HepG2 (cell line): ENCODE data around the gene ARG2. TPM values are rescaled to one million over a fixed set of nuclear protein-coding genes. Genes with fewer than 3 reads are reported as not detected.

Experiments used
- AHR ChIP-seq: IDR thresholded peaks from 2 replicates; pipeline ENCODE4 v1.6.1; 2018; ENCODE audit warnings: missing genetic modification reagents, missing compliant biosample characterization
- ARID2 ChIP-seq: sonication (generic); formaldehyde crosslinking; IDR thresholded peaks from 2 replicates; pipeline ENCODE4 v1.8.1; 2022; ENCODE audit warnings: mild to moderate bottlenecking, missing genetic modification reagents, borderline replicate concordance
- ATF2 ChIP-seq: sonication (generic); formaldehyde crosslinking; IDR thresholded peaks from 2 replicates; pipeline ENCODE4 v1.4.0; 2020; ENCODE audit warnings: missing genetic modification reagents
- CAMTA2 ChIP-seq: sonication (generic); formaldehyde crosslinking; IDR thresholded peaks from 2 replicates; pipeline ENCODE4 v1.4.0; 2020; ENCODE audit warnings: mild to moderate bottlenecking, missing genetic modification reagents, borderline replicate concordance
- CBFB ChIP-seq: sonication (generic); formaldehyde crosslinking; IDR thresholded peaks from 2 replicates; pipeline ENCODE4 v1.4.0; 2020; ENCODE audit warnings: missing genetic modification reagents
- EEA1 ChIP-seq: sonication (generic); formaldehyde crosslinking; IDR thresholded peaks from 2 replicates; pipeline ENCODE4 v1.5.1; 2020; ENCODE audit warnings: mild to moderate bottlenecking, missing genetic modification reagents, borderline replicate concordance
- FLYWCH1 ChIP-seq: sonication (generic); formaldehyde crosslinking; IDR thresholded peaks from 2 replicates; pipeline ENCODE4 v1.8.1; 2023; ENCODE audit warnings: mild to moderate bottlenecking, missing genetic modification reagents
- GATAD1 ChIP-seq: IDR thresholded peaks from 2 replicates; pipeline ENCODE4 v1.6.1; 2016; ENCODE audit warnings: missing genetic modification reagents, missing compliant biosample characterization
- HDAC6 ChIP-seq: fragments of 200-600 bp; sonication (generic); IDR thresholded peaks from 2 replicates; pipeline ENCODE4 v1.7.0; 2017; ENCODE audit warnings: mild to moderate bottlenecking, antibody characterized with exemption, low read length, low read depth
- HNF4G ChIP-seq, 2 experiments: sonication (generic) in 1 of 2; formaldehyde crosslinking in 1 of 2; IDR thresholded peaks; 2 replicates each; pipeline versions ENCODE4 v1.4.0 to v1.6.1; 2011 to 2020; ENCODE audit warnings: borderline replicate concordance in 2 of 2, low read depth in 2 of 2, mild to moderate bottlenecking in 2 of 2, low read length in 1 of 2, missing genetic modification reagents in 1 of 2, moderate library complexity in 1 of 2
- IKZF1 ChIP-seq: fragments of 450-650 bp; IDR thresholded peaks from 2 replicates; pipeline ENCODE4 v1.7.1; 2016
- JUN ChIP-seq: sonication (generic); formaldehyde crosslinking; IDR thresholded peaks from 2 replicates; pipeline ENCODE4 v1.4.0; 2020; ENCODE audit warnings: mild to moderate bottlenecking, missing genetic modification reagents
- KMT2A ChIP-seq: sonication (generic); formaldehyde crosslinking; IDR thresholded peaks from 2 replicates; pipeline ENCODE4 v1.4.0; 2020; ENCODE audit warnings: missing genetic modification reagents
- MATR3 ChIP-seq: sonication (generic); formaldehyde crosslinking; IDR thresholded peaks from 2 replicates; pipeline ENCODE4 v1.4.0; 2020; ENCODE audit warnings: missing genetic modification reagents
- MTF1 ChIP-seq: sonication (generic); formaldehyde crosslinking; IDR thresholded peaks from 2 replicates; pipeline ENCODE4 v1.5.0; 2020; ENCODE audit warnings: missing genetic modification reagents
- NFYC ChIP-seq: IDR thresholded peaks from 2 replicates; pipeline ENCODE4 v1.6.1; 2016; ENCODE audit warnings: missing genetic modification reagents, missing compliant biosample characterization
- POLR2AphosphoS5 ChIP-seq: IDR thresholded peaks from 2 replicates; pipeline ENCODE4 v1.6.1; 2012; ENCODE audit warnings: low read depth, low read length
- SIN3A ChIP-seq: IDR thresholded peaks from 2 replicates; pipeline ENCODE4 v1.6.1; 2011; ENCODE audit warnings: low read depth, mild to moderate bottlenecking, control low read depth, low read length, borderline replicate concordance
- ZFP62 ChIP-seq: sonication (generic); formaldehyde crosslinking; IDR thresholded peaks from 2 replicates; pipeline ENCODE4 v1.4.0; 2020; ENCODE audit warnings: missing genetic modification reagents
- ZNF10 ChIP-seq: sonication (generic); formaldehyde crosslinking; IDR thresholded peaks from 2 replicates; pipeline ENCODE4 v1.4.0; 2020; ENCODE audit warnings: mild to moderate bottlenecking, low read depth, missing genetic modification reagents, borderline replicate concordance
- ZNF605 ChIP-seq: sonication (generic); formaldehyde crosslinking; IDR thresholded peaks from 2 replicates; pipeline ENCODE4 v1.8.0; 2022; ENCODE audit warnings: mild to moderate bottlenecking, missing genetic modification reagents
- ZNF614 ChIP-seq: IDR thresholded peaks from 2 replicates; pipeline ENCODE4 v1.6.1; 2018; ENCODE audit warnings: missing biosample characterization, missing genetic modification reagents, inconsistent platforms, borderline replicate concordance
- polyA plus RNA-seq, 8 experiments: library from polyadenylated mRNA; depleted of rRNA in 3 of 8; stranded (reverse) in 7 of 8; unstranded in 1 of 8; fragments of >200 nt; fragmentation: Illumina TruSeq in 4 of 8; extraction: Trizol in 4 of 8; gene quantifications; 2 replicates each; pipeline versions ENCODE4 v1.2.1 to v1.2.3, GENCODE V29; 2011 to 2016; ENCODE audit warnings: low read depth in 4 of 8, missing spikeins in 1 of 8, mixed read lengths in 1 of 8; ENCODE audit not compliant: insufficient read depth in 1 of 8
- total RNA-seq, 5 experiments: library from RNA; depleted of rRNA; stranded (reverse); fragments of >200 nt; fragmentation: Illumina TruSeq; extraction: Trizol; gene quantifications; 2 replicates each; pipeline ENCODE4 v1.2.3, GENCODE V29; 2016; ENCODE audit warnings: low read depth in 1 of 5
- TF ChIP-seq, protein P1 (sequence below): sonication (generic); formaldehyde crosslinking; IDR thresholded peaks from 2 replicates; pipeline ENCODE4; 2020; ENCODE audit warnings: missing genetic modification reagents, mild to moderate bottlenecking, borderline replicate concordance
- TF ChIP-seq, protein P2 (sequence below): sonication (generic); formaldehyde crosslinking; IDR thresholded peaks from 2 replicates; pipeline ENCODE4 v1.4.0; 2020; ENCODE audit warnings: missing genetic modification reagents
- TF ChIP-seq, protein P3 (sequence below): sonication (generic); formaldehyde crosslinking; IDR thresholded peaks from 2 replicates; pipeline ENCODE4 v1.5.1; 2020; ENCODE audit warnings: missing genetic modification reagents, mild to moderate bottlenecking, borderline replicate concordance

ARG2 gene
- total and polyA plus RNA-seq, 2 of the 13 experiments (the other 11 are each of a cell fraction or from before 2014, with no cell fraction given), result 37.5 to 73.6 TPM

DNA sequence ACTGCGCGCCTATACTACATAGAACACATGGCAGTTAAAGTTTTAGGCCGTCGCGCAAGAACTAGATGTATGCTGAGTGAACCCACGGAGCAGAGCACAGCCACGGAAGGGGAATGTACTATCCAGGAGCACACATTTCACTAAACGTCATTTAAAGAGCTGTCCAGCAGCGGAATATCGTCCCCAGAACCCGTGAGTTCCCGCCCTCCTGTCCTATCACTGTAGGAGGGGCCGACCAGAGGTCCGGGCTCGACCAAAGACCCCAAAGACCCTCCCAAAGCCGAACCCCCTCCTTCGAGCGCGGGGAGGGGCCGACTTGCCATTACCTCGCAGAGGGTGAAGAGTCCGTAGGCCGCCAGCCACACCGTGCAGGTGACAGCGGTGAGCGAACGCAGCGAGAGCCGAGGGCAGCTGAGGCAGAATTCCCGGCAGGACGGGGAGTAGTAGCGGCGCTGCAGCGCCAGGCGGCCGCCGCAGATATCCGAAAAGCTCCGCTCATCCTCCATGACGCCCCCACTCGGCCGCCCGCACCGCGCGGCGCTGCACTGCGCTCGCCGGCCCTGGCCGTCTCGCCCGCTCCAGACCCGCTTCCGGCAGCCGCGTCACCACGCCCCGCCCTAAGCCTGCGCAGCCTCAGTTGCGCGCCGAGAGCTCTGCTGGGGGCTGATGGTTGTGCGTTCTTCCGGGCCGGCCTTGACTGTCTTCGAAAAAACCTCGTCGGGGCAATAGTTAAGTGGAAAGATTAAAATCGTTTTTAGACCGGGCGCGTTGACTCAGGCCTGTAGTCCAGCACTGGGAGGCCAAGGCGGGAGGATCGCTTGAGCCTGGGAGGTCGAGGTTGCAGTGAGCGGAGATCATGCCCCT, 19.8 kb upstream of the ARG2 start, which contains the start of gene PIGH (continued):
- peak; percentile 31; the same call in 1 of the 2 replicates for TF ChIP-seq EEA1 (CRISPR knock-in tag)
- peak; percentile 29; the same call in 1 of the 2 replicates for TF ChIP-seq ATF2
- no peak for TF ChIP-seq CBFB (CRISPR knock-in tag)
- TF ChIP-seq, protein P1, sequence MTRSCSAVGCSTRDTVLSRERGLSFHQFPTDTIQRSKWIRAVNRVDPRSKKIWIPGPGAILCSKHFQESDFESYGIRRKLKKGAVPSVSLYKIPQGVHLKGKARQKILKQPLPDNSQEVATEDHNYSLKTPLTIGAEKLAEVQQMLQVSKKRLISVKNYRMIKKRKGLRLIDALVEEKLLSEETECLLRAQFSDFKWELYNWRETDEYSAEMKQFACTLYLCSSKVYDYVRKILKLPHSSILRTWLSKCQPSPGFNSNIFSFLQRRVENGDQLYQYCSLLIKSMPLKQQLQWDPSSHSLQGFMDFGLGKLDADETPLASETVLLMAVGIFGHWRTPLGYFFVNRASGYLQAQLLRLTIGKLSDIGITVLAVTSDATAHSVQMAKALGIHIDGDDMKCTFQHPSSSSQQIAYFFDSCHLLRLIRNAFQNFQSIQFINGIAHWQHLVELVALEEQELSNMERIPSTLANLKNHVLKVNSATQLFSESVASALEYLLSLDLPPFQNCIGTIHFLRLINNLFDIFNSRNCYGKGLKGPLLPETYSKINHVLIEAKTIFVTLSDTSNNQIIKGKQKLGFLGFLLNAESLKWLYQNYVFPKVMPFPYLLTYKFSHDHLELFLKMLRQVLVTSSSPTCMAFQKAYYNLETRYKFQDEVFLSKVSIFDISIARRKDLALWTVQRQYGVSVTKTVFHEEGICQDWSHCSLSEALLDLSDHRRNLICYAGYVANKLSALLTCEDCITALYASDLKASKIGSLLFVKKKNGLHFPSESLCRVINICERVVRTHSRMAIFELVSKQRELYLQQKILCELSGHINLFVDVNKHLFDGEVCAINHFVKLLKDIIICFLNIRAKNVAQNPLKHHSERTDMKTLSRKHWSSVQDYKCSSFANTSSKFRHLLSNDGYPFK (CRISPR knock-in tag), result no peak
- TF ChIP-seq AHR (CRISPR knock-in tag), result 0 out of 2 replicates have a peak, but pooled peaks have one; percentile 27
- no peak for TF ChIP-seq CAMTA2 (CRISPR knock-in tag)
- no peak for TF ChIP-seq MATR3 (CRISPR knock-in tag)
- peak; percentile 81; the same call in 1 of the 2 replicates for TF ChIP-seq ARID2 (CRISPR knock-in tag)
- no peak for TF ChIP-seq ZNF10 (CRISPR knock-in tag)
- TF ChIP-seq IKZF1, result no peak
- peak; percentile 71; the same call in 1 of the 2 replicates for TF ChIP-seq GATAD1 (CRISPR knock-in tag)
- no peak for TF ChIP-seq ZFP62 (CRISPR knock-in tag)
- peak; percentile 76 for TF ChIP-seq POLR2AphosphoS5
- peak; percentile 92 for TF ChIP-seq KMT2A
- TF ChIP-seq FLYWCH1 (CRISPR knock-in tag), result no peak
- TF ChIP-seq, protein P2, sequence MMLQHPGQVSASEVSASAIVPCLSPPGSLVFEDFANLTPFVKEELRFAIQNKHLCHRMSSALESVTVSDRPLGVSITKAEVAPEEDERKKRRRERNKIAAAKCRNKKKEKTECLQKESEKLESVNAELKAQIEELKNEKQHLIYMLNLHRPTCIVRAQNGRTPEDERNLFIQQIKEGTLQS (CRISPR knock-in tag), result no peak
- no peak for TF ChIP-seq HDAC6
- peak; percentile 69; the same call in 1 of the 2 replicates for TF ChIP-seq SIN3A
- no peak for TF ChIP-seq JUN
- TF ChIP-seq MTF1 (CRISPR knock-in tag), result no peak
- TF ChIP-seq ZNF605, result peak; percentile 30; the same call in 1 of the 2 replicates
- TF ChIP-seq, protein P3, sequence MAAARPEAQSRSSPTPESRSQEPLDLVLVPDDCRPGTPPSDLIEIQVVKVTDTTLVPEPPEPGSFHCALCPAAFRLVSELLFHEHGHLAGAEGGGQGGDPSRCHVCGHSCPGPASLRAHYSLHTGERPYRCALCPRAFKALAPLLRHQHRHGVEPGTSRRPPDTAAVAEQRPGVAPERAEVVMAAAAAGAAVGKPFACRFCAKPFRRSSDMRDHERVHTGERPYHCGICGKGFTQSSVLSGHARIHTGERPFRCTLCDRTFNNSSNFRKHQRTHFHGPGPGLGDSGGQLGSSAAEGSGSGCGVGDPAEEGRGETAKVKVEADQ (CRISPR knock-in tag), result peak; percentile 92
- TF ChIP-seq ZNF614, result peak; percentile 79; the same call in 1 of the 2 replicates
- no peak for TF ChIP-seq HNF4G (IDR thresholded peaks at IDR 0.05; ENCODE audit: borderline replicate concordance, low read depth, low read length)
- no peak for TF ChIP-seq HNF4G (CRISPR knock-in tag; IDR thresholded peaks at IDR 0.05; ENCODE audit: borderline replicate concordance, low read depth)
- no peak for TF ChIP-seq NFYC (CRISPR knock-in tag)
